Neural progenitor cell (in vitro differentiated cells): ENCODE results near the gene FBXW5.

Source experiments
- CTCF ChIP-seq: fragments of 200-600 bp; sonication (generic); IDR thresholded peaks from 2 replicates; pipeline ENCODE4 v1.5.1; 2017; ENCODE audit warnings: antibody characterized with exemption, mild to moderate bottlenecking
- EZH2phosphoT487 ChIP-seq: fragments of 200-600 bp; sonication (generic); IDR thresholded peaks from 2 replicates; pipeline ENCODE4 v1.6.1; 2017; ENCODE audit warnings: antibody characterized with exemption

GRCh38 chr9:136990242-136990911, 45.8 kb upstream of the FBXW5 start:
- TF ChIP-seq CTCF (no peak), EZH2phosphoT487 (no peak)
